Gastrocnemius medialis (tissue), 4 donors: Measurements from ENCODE around the gene EXOC3L4.

ENCODE experiments used
- POLR2A ChIP-seq, 2 donors: fragments of 450-650 bp; IDR thresholded peaks; one replicate each; pipeline ENCODE4 v1.6.1; 2017; ENCODE audit warnings: antibody characterized with exemption in 2 of 2, mild to moderate bottlenecking in 2 of 2, moderate library complexity in 2 of 2
- TF ChIP-seq, protein P1 (sequence below), 5 experiments: fragments of 450-650 bp in 3 of 5; fragments of 200-600 bp in 2 of 5; sonication (generic) in 2 of 5; IDR thresholded peaks in 4 of 5; conservative IDR thresholded peaks in 1 of 5; 1 replicate in 4 of 5; 2 replicates in 1 of 5; pipeline ENCODE4 v1.5.1; 2016 to 2019; ENCODE audit warnings: antibody characterized with exemption in 5 of 5, mild to moderate bottlenecking in 3 of 5, moderate library complexity in 3 of 5

DNA sequence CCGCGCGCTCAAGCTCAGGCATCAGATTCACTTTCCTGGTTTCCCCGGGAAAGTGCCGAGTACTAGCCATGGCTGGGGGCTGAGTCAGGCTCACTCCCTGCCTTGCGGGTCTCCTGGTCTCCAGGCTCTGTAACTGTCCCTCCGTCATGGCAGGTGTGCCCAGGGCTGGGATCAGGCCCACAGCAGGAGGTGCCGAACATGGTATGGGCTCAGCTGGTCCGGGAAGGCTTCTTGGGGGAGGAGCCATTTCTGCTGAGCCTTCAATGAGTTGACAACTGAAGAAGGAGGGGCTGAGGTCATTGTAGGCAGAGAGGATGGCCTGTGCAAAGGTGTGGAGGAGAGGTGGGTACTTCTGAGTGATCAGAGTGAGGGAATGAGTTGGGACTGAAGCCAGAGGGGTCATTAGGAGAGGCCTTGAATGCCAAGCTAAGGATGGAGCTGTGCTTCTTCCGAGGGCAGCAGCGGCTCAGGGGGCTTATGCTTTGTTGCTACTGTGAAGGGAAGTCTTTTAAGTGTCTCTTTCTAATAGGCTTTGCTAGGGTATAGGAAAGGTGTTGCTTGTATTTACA lies 769 bp downstream of the EXOC3L4 start:
- TF ChIP-seq, protein P1, sequence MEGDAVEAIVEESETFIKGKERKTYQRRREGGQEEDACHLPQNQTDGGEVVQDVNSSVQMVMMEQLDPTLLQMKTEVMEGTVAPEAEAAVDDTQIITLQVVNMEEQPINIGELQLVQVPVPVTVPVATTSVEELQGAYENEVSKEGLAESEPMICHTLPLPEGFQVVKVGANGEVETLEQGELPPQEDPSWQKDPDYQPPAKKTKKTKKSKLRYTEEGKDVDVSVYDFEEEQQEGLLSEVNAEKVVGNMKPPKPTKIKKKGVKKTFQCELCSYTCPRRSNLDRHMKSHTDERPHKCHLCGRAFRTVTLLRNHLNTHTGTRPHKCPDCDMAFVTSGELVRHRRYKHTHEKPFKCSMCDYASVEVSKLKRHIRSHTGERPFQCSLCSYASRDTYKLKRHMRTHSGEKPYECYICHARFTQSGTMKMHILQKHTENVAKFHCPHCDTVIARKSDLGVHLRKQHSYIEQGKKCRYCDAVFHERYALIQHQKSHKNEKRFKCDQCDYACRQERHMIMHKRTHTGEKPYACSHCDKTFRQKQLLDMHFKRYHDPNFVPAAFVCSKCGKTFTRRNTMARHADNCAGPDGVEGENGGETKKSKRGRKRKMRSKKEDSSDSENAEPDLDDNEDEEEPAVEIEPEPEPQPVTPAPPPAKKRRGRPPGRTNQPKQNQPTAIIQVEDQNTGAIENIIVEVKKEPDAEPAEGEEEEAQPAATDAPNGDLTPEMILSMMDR (IDR thresholded peaks at IDR 0.05 in 4 of 5, conservative IDR thresholded peaks at IDR 0.05 in 1 of 5) = no peak
- no peak for TF ChIP-seq POLR2A (IDR thresholded peaks at IDR 0.05)
